ENCODE measurements around the gene U2AF2. TPM values are rescaled to one million over a fixed set of nuclear protein-coding genes. Genes with fewer than 3 reads are reported as not detected.

The U2AF2 gene
- total and polyA plus RNA-seq, 2 experiments from 2014 or later: 16.1 to 99.6 TPM

DNA sequence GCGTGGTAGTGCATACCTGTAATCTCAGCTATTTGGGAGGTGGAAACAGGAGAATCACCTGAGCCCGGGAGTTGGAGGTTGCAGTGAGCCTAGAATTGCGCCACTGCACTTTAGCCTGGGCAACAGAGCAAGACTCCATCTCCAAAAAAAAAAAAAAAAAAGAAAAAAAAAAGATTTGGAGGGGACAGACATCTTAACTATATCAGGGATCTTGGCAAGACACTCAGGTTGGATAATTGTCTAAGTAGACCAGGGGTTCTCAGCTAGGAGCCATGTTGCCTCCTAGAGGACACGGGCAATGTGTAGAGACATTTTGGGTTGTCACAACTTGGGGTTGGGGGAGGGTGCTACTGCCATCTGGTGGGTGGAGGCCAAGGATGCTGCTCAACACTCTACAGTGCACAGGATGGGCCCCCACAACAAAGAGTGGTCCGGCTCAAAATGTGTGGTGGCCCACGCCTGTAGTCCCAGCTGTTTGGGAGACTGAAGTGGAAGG, 15.9 kb upstream of the U2AF2 start:
- no peaks in the 10 kb centered on the region for H3K36me3 ChIP-seq (replicated peaks; ENCODE audit: insufficient read depth, low read depth)
- H3K4me2 ChIP-seq: peak overlapping the region; percentile 92
- H3K4me1 ChIP-seq (ENCODE audit: insufficient read depth): peaks cover 20% of the 10 kb centered on the region
- TF ChIP-seq EZH2phosphoT487 (IDR thresholded peaks at IDR 0.05; ENCODE audit: low read depth, severe bottlenecking, unreplicated experiment): no peak
- TF ChIP-seq, protein P1, sequence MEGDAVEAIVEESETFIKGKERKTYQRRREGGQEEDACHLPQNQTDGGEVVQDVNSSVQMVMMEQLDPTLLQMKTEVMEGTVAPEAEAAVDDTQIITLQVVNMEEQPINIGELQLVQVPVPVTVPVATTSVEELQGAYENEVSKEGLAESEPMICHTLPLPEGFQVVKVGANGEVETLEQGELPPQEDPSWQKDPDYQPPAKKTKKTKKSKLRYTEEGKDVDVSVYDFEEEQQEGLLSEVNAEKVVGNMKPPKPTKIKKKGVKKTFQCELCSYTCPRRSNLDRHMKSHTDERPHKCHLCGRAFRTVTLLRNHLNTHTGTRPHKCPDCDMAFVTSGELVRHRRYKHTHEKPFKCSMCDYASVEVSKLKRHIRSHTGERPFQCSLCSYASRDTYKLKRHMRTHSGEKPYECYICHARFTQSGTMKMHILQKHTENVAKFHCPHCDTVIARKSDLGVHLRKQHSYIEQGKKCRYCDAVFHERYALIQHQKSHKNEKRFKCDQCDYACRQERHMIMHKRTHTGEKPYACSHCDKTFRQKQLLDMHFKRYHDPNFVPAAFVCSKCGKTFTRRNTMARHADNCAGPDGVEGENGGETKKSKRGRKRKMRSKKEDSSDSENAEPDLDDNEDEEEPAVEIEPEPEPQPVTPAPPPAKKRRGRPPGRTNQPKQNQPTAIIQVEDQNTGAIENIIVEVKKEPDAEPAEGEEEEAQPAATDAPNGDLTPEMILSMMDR (IDR thresholded peaks at IDR 0.05; ENCODE audit: poor library complexity): peak; percentile 43
- H3K27ac ChIP-seq: no peak overlapping the region
- H3K27me3 ChIP-seq: no peaks in the 10 kb centered on the region
- no peaks in the 10 kb centered on the region for H4K20me1 ChIP-seq (ENCODE audit: insufficient read depth, poor library complexity, severe bottlenecking)
- no peaks in the 10 kb centered on the region for H3K9me3 ChIP-seq (ENCODE audit: low read depth)
- no peak overlapping the region for H2AFZ ChIP-seq
- peaks cover 72% of the 10 kb centered on the region for H3K79me2 ChIP-seq
- no peak overlapping the region for H3K4me3 ChIP-seq
- DNase-seq (ENCODE audit: low spot score): no peak
- H3K9me2 ChIP-seq (replicated peaks; ENCODE audit: insufficient read depth): no peaks in the 10 kb centered on the region
- WGBS (ENCODE audit: low lambda C conversion rate, missing lambda C conversion rate): 94% methylated on average over 6 of the region's 6 CpGs

DNA sequence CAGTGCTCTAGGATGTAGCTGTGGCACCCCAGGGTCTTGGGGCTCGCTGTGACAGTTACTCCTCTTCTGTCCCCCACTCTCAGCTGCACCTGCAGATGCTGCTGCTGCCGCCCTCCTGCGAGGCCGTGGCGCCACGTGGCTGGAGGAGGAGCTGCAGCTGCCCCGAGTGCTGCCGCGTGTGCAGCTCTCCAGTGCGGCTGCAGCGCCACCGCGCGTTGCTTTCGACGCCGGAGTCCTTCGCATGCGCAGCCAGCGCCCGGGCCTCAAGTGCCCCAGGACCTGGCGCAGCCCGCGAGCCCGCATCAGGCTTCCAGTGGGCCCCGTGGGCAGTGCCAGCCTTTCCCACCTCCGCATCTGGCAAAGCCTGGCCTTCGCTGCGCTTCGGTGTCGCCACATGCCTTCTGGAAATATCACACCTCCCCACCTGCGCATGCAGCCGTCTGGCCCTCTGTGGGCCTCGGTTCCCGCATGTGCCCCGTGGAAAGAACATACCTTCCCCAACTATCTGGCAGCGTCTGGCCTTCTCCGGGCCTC, 14.7 kb upstream of the U2AF2 start:
- no peaks in the 10 kb centered on the region for H3K9me2 ChIP-seq (replicated peaks; ENCODE audit: insufficient read depth)
- H4K20me1 ChIP-seq (ENCODE audit: insufficient read depth, poor library complexity, severe bottlenecking): no peaks in the 10 kb centered on the region
- TF ChIP-seq, protein P1 (IDR thresholded peaks at IDR 0.05; ENCODE audit: poor library complexity): peak; percentile 14
- TF ChIP-seq EZH2phosphoT487 (IDR thresholded peaks at IDR 0.05; ENCODE audit: low read depth, severe bottlenecking, unreplicated experiment): no peak
- no peaks in the 10 kb centered on the region for H3K36me3 ChIP-seq (replicated peaks; ENCODE audit: insufficient read depth, low read depth)
- H3K4me1 ChIP-seq (ENCODE audit: insufficient read depth): peaks cover 20% of the 10 kb centered on the region
- H3K79me2 ChIP-seq: peaks cover 79% of the 10 kb centered on the region
- H2AFZ ChIP-seq: peak overlapping the region; percentile 73
- H3K27ac ChIP-seq: peak overlapping the region; percentile 98
- H3K4me2 ChIP-seq: peak overlapping the region; percentile 92
- no peak for DNase-seq (ENCODE audit: low spot score)
- 68% methylated on average over 37 of the region's 38 CpGs for WGBS (ENCODE audit: low lambda C conversion rate, missing lambda C conversion rate)
- H3K4me3 ChIP-seq: peak overlapping the region; percentile 99
- no peaks in the 10 kb centered on the region for H3K9me3 ChIP-seq (ENCODE audit: low read depth)
- no peaks in the 10 kb centered on the region for H3K27me3 ChIP-seq

DNA sequence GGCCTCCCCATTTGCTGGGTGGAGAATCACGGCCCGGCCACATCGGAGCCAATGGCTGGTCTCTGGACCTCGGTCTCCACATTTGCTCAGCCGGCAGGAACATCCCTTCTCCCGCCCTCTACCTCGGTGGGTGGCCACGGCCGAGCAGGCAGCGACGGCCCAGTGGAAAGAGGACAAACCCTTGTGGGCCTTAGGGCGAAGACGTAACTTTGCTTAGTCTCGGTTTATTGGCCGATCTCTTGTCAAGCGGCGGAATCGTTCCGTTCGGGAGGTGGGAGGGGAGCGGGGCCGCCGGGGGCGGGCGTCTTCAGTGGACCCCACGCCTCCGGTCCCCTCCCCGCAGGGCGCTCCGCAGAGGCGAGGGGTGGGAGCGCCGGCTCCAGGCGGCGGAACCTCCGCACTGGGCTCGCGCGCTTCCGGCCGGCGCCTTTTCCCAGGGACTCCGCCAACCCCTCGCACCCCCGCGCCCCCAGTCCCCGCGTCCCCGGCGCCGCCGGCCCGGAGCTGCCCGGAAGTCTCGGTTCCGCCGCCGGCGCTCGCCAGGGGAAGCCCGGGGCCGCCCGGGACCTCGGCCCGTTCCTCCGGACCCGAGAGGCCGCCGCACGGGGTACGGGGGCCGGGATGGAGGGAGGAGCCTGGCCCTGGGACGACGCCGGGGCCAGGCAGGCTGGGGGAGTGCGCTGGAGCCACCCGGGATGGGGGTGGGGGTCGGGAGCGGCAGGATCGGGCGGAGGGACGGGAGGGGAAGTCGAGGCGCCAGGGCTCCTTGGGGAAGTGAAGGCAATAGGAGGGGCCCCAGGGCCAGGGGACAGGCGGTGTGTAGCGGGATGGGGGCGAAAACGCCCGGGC, 14.0 kb upstream of the U2AF2 start, which contains the start of gene ZNF580:
ZNF580 (plus strand) TSS at position 426 of the 849 bp plus-strand sequence. CDS start 1,507 bp downstream, outside the sequence.
- no peaks in the 10 kb centered on the region for H3K27me3 ChIP-seq
- H3K36me3 ChIP-seq (replicated peaks; ENCODE audit: insufficient read depth, low read depth): no peaks in the 10 kb centered on the region
- peak within 1 kb of the TSS; percentile 98 for H3K27ac ChIP-seq
- H3K9me2 ChIP-seq (replicated peaks; ENCODE audit: insufficient read depth): no peaks in the 10 kb centered on the region
- H4K20me1 ChIP-seq (ENCODE audit: insufficient read depth, poor library complexity, severe bottlenecking): no peaks in the 10 kb centered on the region
- peak within 1 kb of the TSS; percentile 73 for H2AFZ ChIP-seq
- peak within 1 kb of the TSS; percentile 99 for H3K4me3 ChIP-seq
- TF ChIP-seq, protein P1 (IDR thresholded peaks at IDR 0.05; ENCODE audit: poor library complexity): no peak
- TF ChIP-seq EZH2phosphoT487 (IDR thresholded peaks at IDR 0.05; ENCODE audit: low read depth, severe bottlenecking, unreplicated experiment) (no peak), EZH2 (IDR thresholded peaks at IDR 0.05; ENCODE audit: borderline replicate concordance) (no peak)
- H3K9me3 ChIP-seq (ENCODE audit: low read depth): no peaks in the 10 kb centered on the region
- peak; percentile 83 for DNase-seq (ENCODE audit: low spot score)
- H3K79me2 ChIP-seq: peaks cover 79% of the 10 kb centered on the region
- peak within 1 kb of the TSS; percentile 92 for H3K4me2 ChIP-seq
- peaks cover 17% of the 10 kb centered on the region for H3K4me1 ChIP-seq (ENCODE audit: insufficient read depth)
- WGBS (ENCODE audit: low lambda C conversion rate, missing lambda C conversion rate): 1% methylated on average over 26 of the region's 89 CpGs

Data from hepatocyte (in vitro differentiated cells).